DMS 273 (cell line): ENCODE data around the gene DDX49.

Experiments used
- DNase-seq: peaks from one replicate; lab custom pipeline; 2025; ENCODE audit not compliant: unreplicated experiment; lab: John Stamatoyannopoulos, UW

DDX49 gene

GRCh38 chr19:18919086-18919899 lies at the start of gene DDX49, which contains the start of gene COPE:
Gene DDX49, plus strand, starts transcription at chr19:18919715. Its CDS starts 27 bp downstream, at chr19:18919742.
Gene COPE, minus strand, starts transcription at chr19:18919387. Its CDS starts 39 bp downstream, at chr19:18919348.
- peak; percentile 100 for DNase-seq

- no peak for DNase-seq
These were observed 49.6 kb upstream of the DDX49 start for GRCh38 chr19:18869781-18870530.

- DNase-seq, result no peak
These were observed 48.9 kb upstream of the DDX49 start for GRCh38 chr19:18870531-18871172.

GRCh38 chr19:18871543-18871942 lies 48.0 kb upstream of the DDX49 start:
- peak; percentile 48 for DNase-seq

- DNase-seq, result no peak
These were observed 43.8 kb upstream of the DDX49 start for GRCh38 chr19:18875726-18876125.

GRCh38 chr19:18876865-18877264 lies 42.6 kb upstream of the DDX49 start:
- no peak for DNase-seq

GRCh38 chr19:18878058-18878797 lies 41.3 kb upstream of the DDX49 start:
- no peak for DNase-seq

- DNase-seq, result no peak
These were observed 40.5 kb upstream of the DDX49 start for GRCh38 chr19:18878858-18879578.

GRCh38 chr19:18879579-18880373 lies 39.7 kb upstream of the DDX49 start:
- DNase-seq, result peak; percentile 43

- DNase-seq, result no peak
These were observed 38.0 kb upstream of the DDX49 start for GRCh38 chr19:18881491-18881890.

GRCh38 chr19:18883526-18884304 lies 35.8 kb upstream of the DDX49 start:
- no peak for DNase-seq

GRCh38 chr19:18886972-18887371 lies 32.5 kb upstream of the DDX49 start:
- DNase-seq, result no peak

- no peak for DNase-seq
These were observed 29.4 kb upstream of the DDX49 start for GRCh38 chr19:18889949-18890745.

GRCh38 chr19:18893587-18894253 lies 25.8 kb upstream of the DDX49 start:
- DNase-seq, result no peak

- peak; percentile 95 for DNase-seq
These were observed 25.1 kb upstream of the DDX49 start for GRCh38 chr19:18894254-18895037.

GRCh38 chr19:18895038-18895823 lies 24.3 kb upstream of the DDX49 start:
- peak; percentile 68 for DNase-seq
